Left lung (tissue), 10 donors: ENCODE results near the gene RASSF3. TPM values are rescaled to one million over a fixed set of nuclear protein-coding genes. Genes with fewer than 3 reads are reported as not detected.

Experiments
- ATAC-seq: fragments of 200-7000 bp; cut with Tn5 transposase; one replicate; pipeline ENCODE4 v1.9.1; 2020; ENCODE audit warnings: moderate library complexity
- DNase-seq, 4 donors: peaks; one replicate each; pipeline ENCODE4 v3.0.0-alpha.2; 2013 to 2020
- H3K27ac ChIP-seq, 2 donors: fragments of 200-600 bp; sonication (generic) in 1 of 2; one replicate each; pipeline versions ENCODE4 v1.5.0 to v1.8.0; 2020 to 2021
- H3K27me3 ChIP-seq, 2 donors: fragments of 200-600 bp; sonication (generic) in 1 of 2; one replicate each; pipeline versions ENCODE4 v1.5.0 to v1.8.0; 2020 to 2021
- H3K36me3 ChIP-seq, 2 donors: fragments of 200-600 bp; sonication (generic) in 1 of 2; one replicate each; pipeline versions ENCODE4 v1.5.0 to v1.8.0; 2020 to 2021
- H3K4me1 ChIP-seq, 2 donors: fragments of 200-600 bp; one replicate each; pipeline ENCODE4 v1.8.0; 2021
- H3K4me3 ChIP-seq, 2 donors: fragments of 200-600 bp; sonication (generic) in 1 of 2; one replicate each; pipeline versions ENCODE4 v1.5.0 to v1.8.0; 2020 to 2021; ENCODE audit warnings: mild to moderate bottlenecking in 1 of 2
- H3K9me3 ChIP-seq, 2 donors: fragments of 200-600 bp; sonication (generic) in 1 of 2; one replicate each; pipeline versions ENCODE4 v1.5.0 to v1.8.0; 2020 to 2021
- CTCF ChIP-seq, 2 donors: fragments of 200-600 bp; sonication (generic) in 1 of 2; IDR thresholded peaks; one replicate each; pipeline versions ENCODE4 v1.5.0 to v1.8.0; 2021; ENCODE audit warnings: antibody characterized with exemption in 2 of 2
- intact Hi-C, 2 donors: fragments of 100-400 bp; cut with DNase I; formaldehyde crosslinking; loops; one replicate each; pipeline versions ENCODE4 v1.11.2 to v1.14.2; 2022
- polyA plus RNA-seq, 6 donors: library from polyadenylated mRNA; unstranded; fragments of 120-200 nt; gene quantifications; one replicate each; pipeline ENCODE4 v1.2.1, GENCODE V29; 2013; ENCODE audit not compliant: insufficient read length in 6 of 6
- total RNA-seq, 2 donors: library from RNA; stranded (reverse); fragmentation: NEBNext Ultra II Directional; extraction: Animal tissue kit (Norgen Biotek cat#: 25700); gene quantifications; one replicate each; pipeline ENCODE4 v1.2.1, GENCODE V29; 2021
- donor health status: DM: no; HTN: yes; CAD: no.
- donor health status: DM: no; HTN: no; CAD: no.

Gene RASSF3
- total and polyA plus RNA-seq, 8 donors = 30.3 to 90.2 (median 35.6) TPM

DNA sequence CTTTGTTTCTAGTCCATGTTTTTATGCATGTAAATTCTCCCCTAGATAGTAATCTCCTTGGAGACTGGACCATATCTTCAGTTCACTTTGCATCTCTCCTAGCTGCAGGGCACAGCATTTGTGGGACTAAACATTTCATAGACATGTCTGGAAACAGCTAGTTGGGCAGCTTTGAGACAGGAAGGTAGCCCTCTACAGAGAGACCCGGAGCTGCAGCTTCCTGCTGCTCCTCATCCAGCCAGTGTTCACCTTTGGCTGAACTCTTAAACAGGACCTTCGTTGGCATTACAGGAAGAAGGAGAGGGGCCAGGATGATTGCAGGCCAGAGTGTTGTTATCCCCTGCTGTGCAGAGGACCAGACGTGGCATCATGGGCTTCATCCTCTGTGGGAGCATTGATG, 96.0 kb downstream of the RASSF3 start:
- no peak for DNase-seq

DNA sequence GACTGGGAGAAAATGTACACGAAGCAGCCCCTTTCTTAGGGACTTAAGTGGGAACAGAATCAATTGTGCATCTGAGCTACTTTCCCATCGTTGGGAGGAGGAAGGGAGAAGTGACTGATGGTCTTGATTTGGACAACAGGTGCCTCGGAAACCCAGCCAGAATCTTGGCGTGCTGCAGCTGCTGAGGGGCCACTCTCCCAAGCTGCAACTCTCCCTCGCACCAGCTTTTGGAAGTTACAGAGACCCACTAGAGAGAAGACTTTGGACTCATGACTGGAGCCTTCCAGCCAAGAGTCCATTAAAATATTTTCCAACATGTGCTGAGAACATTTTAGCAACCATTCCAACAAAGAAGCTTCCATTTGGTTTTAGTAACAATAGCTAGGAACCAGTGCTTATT, 96.6 kb downstream of the RASSF3 start:
- H3K36me3 ChIP-seq = peaks cover 0 to 7% of the 10 kb centered on the region in 2 donors
- H3K4me1 ChIP-seq = no peaks in the 10 kb centered on the region
- no peak for ATAC-seq

More for the DNA sequence above, 96.0 kb downstream of the RASSF3 start:
- Histone ChIP-seq H3K27me3 (no peaks in the 10 kb centered on the region), H3K9me3 (no peaks in the 10 kb centered on the region), H3K4me3 (no peak overlapping the region), H3K36me3 (peaks cover 0 to 4% of the 10 kb centered on the region in 2 donors), H3K27ac (no peak overlapping the region), H3K4me1 (peaks cover 0 to 5% of the 10 kb centered on the region in 2 donors)
- no peak for ATAC-seq
- TF ChIP-seq CTCF (IDR thresholded peaks at IDR 0.05) = no peak
- intact Hi-C loops = no loop called here

GRCh38 chr12:64707362-64707761, 97.1 kb downstream of the RASSF3 start:
- no peaks in the 10 kb centered on the region for H3K9me3 ChIP-seq
- H3K27ac ChIP-seq = no peak overlapping the region
- H3K4me1 ChIP-seq = no peaks in the 10 kb centered on the region
- ATAC-seq (no peak), DNase-seq (no peak)
- H3K27me3 ChIP-seq = no peaks in the 10 kb centered on the region
- H3K4me3 ChIP-seq = no peak overlapping the region
- peaks cover 0 to 12% of the 10 kb centered on the region in 2 donors for H3K36me3 ChIP-seq
- intact Hi-C loops = no loop called here
- no peak for TF ChIP-seq CTCF (IDR thresholded peaks at IDR 0.05)

More for the DNA sequence above, 96.6 kb downstream of the RASSF3 start:
- no peak overlapping the region for H3K4me3 ChIP-seq
- no peaks in the 10 kb centered on the region for H3K27me3 ChIP-seq
- intact Hi-C loops = no loop called here
- H3K9me3 ChIP-seq = no peaks in the 10 kb centered on the region
- no peak for TF ChIP-seq CTCF (IDR thresholded peaks at IDR 0.05)
- no peak overlapping the region for H3K27ac ChIP-seq
- DNase-seq = no peak

DNA sequence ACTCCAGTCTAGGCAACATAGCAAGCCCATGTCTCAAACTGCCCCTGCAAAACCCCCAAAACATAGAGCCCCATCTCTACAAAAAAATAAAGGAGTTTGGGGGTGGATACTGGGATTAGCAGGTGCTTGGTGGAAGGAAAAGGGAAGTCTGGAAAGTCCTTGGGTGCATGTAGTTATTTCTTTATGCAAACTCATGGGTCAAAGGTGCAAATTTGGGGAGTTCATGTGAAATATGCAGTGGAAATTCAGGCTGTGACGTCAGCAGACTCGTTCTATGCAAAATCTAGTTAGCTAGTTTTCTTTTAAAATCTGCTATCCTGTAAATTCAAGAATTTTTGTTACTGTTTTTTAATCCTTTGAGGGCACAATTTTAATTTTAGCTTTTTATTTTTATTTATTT, 97.6 kb downstream of the RASSF3 start:
- Histone ChIP-seq H3K4me3 (no peak overlapping the region), H3K27ac (no peak overlapping the region), H3K4me1 (peaks cover 0 to 4% of the 10 kb centered on the region in 2 donors), H3K36me3 (peaks cover 0 to 18% of the 10 kb centered on the region in 2 donors), H3K9me3 (no peaks in the 10 kb centered on the region), H3K27me3 (no peaks in the 10 kb centered on the region)
- no peak for TF ChIP-seq CTCF (IDR thresholded peaks at IDR 0.05)
- DNase-seq (no peak), ATAC-seq (no peak)
- intact Hi-C loops = no loop called here

DNA sequence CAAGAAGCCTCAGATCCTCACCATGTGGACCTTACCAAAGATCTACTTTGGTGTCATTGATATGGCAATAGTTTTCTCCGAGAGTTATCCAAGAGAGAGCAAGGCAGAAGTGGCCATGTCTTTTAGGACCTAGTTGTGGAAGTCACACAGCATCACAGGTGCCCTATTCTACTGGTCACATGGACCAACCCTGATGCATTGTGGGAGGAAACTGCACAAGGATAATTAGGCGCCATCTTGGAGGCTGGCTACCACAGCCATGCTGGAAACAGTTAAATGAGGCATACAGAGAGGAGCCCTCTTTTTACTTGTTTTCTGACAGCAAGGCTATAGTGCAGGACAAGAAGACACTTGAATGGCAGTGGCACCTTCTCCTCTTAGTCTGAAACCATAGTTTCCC, 99.1 kb downstream of the RASSF3 start:
- peaks cover 0 to 12% of the 10 kb centered on the region in 2 donors for H3K4me1 ChIP-seq
- no peaks in the 10 kb centered on the region for H3K27me3 ChIP-seq
- ATAC-seq (no peak), DNase-seq (no peak)
- TF ChIP-seq CTCF (IDR thresholded peaks at IDR 0.05) = no peak
- H3K4me3 ChIP-seq = no peak overlapping the region
- H3K9me3 ChIP-seq = no peaks in the 10 kb centered on the region
- peaks cover 0 to 30% of the 10 kb centered on the region in 2 donors for H3K36me3 ChIP-seq
- intact Hi-C loops = no loop called here
- no peak overlapping the region for H3K27ac ChIP-seq
